Progenitor cell of endocrine pancreas (in vitro differentiated cells): ENCODE results near the gene PLCH1. TPM values are rescaled to one million over a fixed set of nuclear protein-coding genes. Genes with fewer than 3 reads are reported as not detected.
"Not testable (repeated sequence)": the region's sequence is repeated elsewhere in the genome, so short reads cannot be mapped to it uniquely, and the experiment has no call there.

Experiments
- DNase-seq: peaks from one replicate; pipeline ENCODE4 v3.0.0; 2021; ENCODE audit warnings: low spot score; ENCODE audit not compliant: unreplicated experiment
- H3K27ac Mint-ChIP-seq: 2 replicates; pipeline ENCODE4 v1.8.0; 2021; ENCODE audit warnings: mild to moderate bottlenecking, moderate library complexity, mixed read lengths
- H3K27me3 Mint-ChIP-seq: 2 replicates; pipeline ENCODE4 v1.8.0; 2021; ENCODE audit warnings: mixed read lengths
- H3K36me3 Mint-ChIP-seq: 2 replicates; pipeline ENCODE4 v1.8.0; 2022; ENCODE audit warnings: mixed read lengths; ENCODE audit not compliant: insufficient read depth
- H3K4me1 Mint-ChIP-seq: 2 replicates; pipeline ENCODE4 v1.8.0; 2021; ENCODE audit warnings: low read depth, mixed read lengths
- H3K4me3 Mint-ChIP-seq: 2 replicates; pipeline ENCODE4 v1.8.0; 2021; ENCODE audit warnings: low read depth, mild to moderate bottlenecking, moderate library complexity, mixed read lengths
- H3K9me3 Mint-ChIP-seq: 2 replicates; pipeline ENCODE4 v1.8.0; 2021; ENCODE audit warnings: low read depth, mixed read lengths
- total RNA-seq: library from RNA; stranded (reverse); gene quantifications from 2 replicates; pipeline ENCODE4 v1.2.1, GENCODE V29; 2021
- TF ChIP-seq, protein P1 (sequence below): fragments of 200-600 bp; sonication (generic); IDR thresholded peaks from one replicate; pipeline ENCODE4 v1.5.0; 2021; ENCODE audit warnings: antibody characterized with exemption, mild to moderate bottlenecking; ENCODE audit not compliant: unreplicated experiment

PLCH1 gene
- total RNA-seq, 1 donor from 2014 or later: 14.2 TPM

DNA sequence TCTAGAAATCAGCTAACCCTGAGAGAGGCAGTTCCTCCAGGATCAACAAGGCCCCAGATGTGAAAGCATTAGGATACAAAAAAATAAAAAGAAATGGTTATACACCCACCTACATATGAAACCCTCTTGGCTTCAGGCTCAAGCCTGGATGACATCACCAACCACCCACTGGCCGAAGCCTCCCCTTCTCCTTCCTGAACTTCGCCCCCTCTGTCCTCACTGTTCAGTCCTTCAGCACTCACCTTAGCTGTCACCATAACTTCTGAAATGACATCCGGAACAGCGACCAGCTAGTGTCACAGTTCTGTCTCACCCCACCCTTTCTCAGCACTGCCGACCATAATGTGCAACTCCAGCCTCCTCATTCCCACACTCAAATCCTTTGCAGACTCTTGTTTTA, 98.7 kb downstream of the PLCH1 start:
- TF ChIP-seq, protein P1, sequence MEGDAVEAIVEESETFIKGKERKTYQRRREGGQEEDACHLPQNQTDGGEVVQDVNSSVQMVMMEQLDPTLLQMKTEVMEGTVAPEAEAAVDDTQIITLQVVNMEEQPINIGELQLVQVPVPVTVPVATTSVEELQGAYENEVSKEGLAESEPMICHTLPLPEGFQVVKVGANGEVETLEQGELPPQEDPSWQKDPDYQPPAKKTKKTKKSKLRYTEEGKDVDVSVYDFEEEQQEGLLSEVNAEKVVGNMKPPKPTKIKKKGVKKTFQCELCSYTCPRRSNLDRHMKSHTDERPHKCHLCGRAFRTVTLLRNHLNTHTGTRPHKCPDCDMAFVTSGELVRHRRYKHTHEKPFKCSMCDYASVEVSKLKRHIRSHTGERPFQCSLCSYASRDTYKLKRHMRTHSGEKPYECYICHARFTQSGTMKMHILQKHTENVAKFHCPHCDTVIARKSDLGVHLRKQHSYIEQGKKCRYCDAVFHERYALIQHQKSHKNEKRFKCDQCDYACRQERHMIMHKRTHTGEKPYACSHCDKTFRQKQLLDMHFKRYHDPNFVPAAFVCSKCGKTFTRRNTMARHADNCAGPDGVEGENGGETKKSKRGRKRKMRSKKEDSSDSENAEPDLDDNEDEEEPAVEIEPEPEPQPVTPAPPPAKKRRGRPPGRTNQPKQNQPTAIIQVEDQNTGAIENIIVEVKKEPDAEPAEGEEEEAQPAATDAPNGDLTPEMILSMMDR: no peak
- no peaks in the 10 kb centered on the region for H3K36me3 Mint-ChIP-seq
- peaks cover 13% of the 10 kb centered on the region for H3K4me1 Mint-ChIP-seq
- H3K9me3 Mint-ChIP-seq: no peaks in the 10 kb centered on the region
- no peak overlapping the region for H3K4me3 Mint-ChIP-seq
- DNase-seq: no peak
- no peaks in the 10 kb centered on the region for H3K27me3 Mint-ChIP-seq
- H3K27ac Mint-ChIP-seq: no peak overlapping the region

DNA sequence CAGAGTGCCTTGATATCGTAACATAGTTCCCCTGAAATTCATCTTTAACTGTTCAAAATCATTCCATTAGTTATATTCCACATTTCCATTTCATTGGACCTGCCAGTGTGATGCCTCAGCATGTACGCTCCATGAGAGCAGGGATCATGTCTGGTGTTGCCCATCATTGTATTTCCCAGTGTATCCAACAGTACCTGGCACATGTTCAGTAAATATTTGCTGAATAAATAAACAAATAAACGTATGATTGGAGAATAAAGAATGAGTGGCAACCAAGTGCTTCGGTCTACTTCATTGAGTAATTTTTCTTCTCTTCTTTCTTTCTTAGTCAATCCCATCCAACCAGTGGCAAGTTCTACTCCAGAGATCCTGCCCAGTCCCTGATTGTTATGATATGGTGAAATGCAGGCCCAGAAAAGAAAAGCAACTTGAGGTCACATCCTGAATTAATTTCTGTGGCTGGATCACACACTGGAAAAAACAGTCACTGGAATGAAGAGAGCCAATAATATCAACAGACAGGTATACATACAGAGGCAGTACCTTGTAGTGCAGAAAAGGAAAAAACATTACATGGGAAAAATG, 101.2 kb downstream of the PLCH1 start:
- Mint-ChIP-seq H3K36me3 (no peaks in the 10 kb centered on the region), H3K4me1 (peaks cover 11% of the 10 kb centered on the region), H3K27ac (no peak overlapping the region), H3K9me3 (no peaks in the 10 kb centered on the region), H3K27me3 (no peaks in the 10 kb centered on the region), H3K4me3 (no peak overlapping the region)
- TF ChIP-seq, protein P1: no peak
- DNase-seq: no peak

DNA sequence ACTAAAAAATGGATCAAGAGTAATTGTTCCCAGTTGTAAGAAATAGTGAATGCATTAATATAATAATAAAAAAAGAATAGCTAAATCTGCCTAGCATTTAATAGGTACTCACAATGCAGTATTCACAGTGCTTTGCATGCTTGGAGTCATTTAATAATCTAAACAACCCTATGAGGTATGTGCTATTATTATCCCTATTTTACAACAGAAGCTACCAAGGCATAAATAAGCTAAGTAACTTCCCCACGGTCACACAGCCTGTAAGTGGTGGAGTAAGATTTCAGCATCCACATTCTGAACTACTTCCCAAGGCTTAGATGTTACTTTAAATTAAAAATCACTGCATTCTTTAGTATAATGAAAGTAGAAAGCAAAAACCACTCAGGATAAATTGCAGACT, 102.9 kb downstream of the PLCH1 start:
- no peak for DNase-seq
- TF ChIP-seq, protein P1: no peak
- no peak overlapping the region for H3K4me3 Mint-ChIP-seq
- peaks cover 11% of the 10 kb centered on the region for H3K4me1 Mint-ChIP-seq
- H3K27me3 Mint-ChIP-seq: no peaks in the 10 kb centered on the region
- H3K9me3 Mint-ChIP-seq: no peaks in the 10 kb centered on the region
- no peaks in the 10 kb centered on the region for H3K36me3 Mint-ChIP-seq
- no peak overlapping the region for H3K27ac Mint-ChIP-seq

DNA sequence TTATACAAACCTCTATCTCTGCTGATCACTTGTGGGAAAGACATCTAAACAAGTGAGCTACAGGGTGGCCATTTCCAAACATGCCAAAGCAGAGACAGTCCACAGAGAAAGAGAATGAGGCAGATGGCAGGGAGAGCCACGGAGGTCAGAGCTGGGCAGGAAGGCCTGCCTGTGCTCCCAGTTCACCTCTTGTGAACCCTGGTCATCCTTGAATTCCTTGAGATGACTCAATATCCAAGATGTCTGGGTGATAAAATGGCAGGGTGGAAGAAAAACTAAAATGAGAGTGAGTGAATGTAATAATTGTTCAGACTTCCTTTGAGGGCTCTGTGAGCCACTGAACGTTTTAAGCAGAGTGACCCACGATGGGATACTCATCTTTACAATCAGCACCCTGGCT, 104.8 kb downstream of the PLCH1 start:
- TF ChIP-seq, protein P1: no peak
- H3K36me3 Mint-ChIP-seq: no peaks in the 10 kb centered on the region
- DNase-seq: no peak
- no peak overlapping the region for H3K4me3 Mint-ChIP-seq
- H3K27me3 Mint-ChIP-seq: no peaks in the 10 kb centered on the region
- peaks cover 11% of the 10 kb centered on the region for H3K4me1 Mint-ChIP-seq
- H3K27ac Mint-ChIP-seq: no peak overlapping the region
- H3K9me3 Mint-ChIP-seq: no peaks in the 10 kb centered on the region

DNA sequence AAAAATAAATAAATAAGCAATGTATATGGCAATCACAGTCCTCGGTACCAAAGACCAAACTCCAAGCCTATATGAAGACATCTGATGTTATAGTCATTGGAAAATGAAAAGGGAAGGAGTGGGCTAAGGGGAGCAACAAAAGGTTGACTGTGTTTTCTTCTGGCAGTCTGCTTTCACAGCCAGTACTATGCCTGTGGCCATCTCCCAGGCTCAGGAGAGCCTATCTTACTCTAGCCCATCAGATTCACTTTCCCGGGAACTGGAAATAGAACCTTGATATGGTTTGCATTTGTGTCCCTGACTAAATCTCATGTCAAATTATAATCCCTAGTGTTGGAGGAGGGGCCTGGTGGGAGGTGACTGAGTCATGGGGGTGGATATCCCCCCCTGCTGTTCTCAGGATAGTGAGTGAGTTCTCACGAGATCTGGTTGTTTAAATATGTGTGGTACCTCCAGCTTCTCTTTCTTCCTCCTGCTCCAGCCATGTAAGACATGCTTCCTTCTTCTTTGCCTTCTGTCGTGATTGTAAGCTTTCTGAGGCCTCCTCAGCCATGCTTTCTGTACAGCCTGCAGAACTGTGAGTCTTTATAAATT, 105.3 kb downstream of the PLCH1 start:
- TF ChIP-seq, protein P1: no peak
- H3K4me1 Mint-ChIP-seq: peaks cover 11% of the 10 kb centered on the region
- no peak overlapping the region for H3K27ac Mint-ChIP-seq
- no peak overlapping the region for H3K4me3 Mint-ChIP-seq
- H3K36me3 Mint-ChIP-seq: no peaks in the 10 kb centered on the region
- DNase-seq: no peak
- no peaks in the 10 kb centered on the region for H3K9me3 Mint-ChIP-seq
- no peaks in the 10 kb centered on the region for H3K27me3 Mint-ChIP-seq

DNA sequence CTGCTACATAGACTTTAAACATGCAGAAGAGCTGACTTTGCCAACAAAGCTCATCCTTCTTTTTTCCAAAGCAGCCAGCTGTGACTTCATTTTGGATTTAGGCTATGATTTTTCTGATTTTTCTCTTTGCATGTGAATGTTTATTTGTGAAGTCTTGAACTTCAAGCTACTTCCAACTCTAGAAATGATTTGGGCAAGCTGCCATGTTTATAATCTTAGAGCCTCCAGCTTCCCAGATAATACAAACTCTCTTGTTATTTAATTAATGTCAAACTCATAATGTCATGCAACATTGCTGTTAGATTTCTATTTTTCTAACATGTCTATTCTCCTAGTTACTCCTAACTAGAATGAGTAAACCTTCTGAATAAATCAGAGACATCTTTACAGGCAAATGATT, 106.4 kb downstream of the PLCH1 start:
- not testable (repeated sequence) for H3K27me3 Mint-ChIP-seq

More for the DNA sequence above, 106.4 kb downstream of the PLCH1 start:
- not testable (repeated sequence) for H3K4me3 Mint-ChIP-seq, H3K27ac Mint-ChIP-seq, DNase-seq, H3K4me1 Mint-ChIP-seq, H3K36me3 Mint-ChIP-seq, H3K9me3 Mint-ChIP-seq
